GM23338 (cell line): ENCODE measurements around the gene OR52E1. TPM values are rescaled to one million over a fixed set of nuclear protein-coding genes. Genes with fewer than 3 reads are reported as not detected.

ENCODE experiments used
- ATAC-seq: fragments of 200-7000 bp; cut with Tn5 transposase; 3 replicates; pipeline ENCODE4 v1.9.1; 2020
- DNase-seq: peaks from one replicate; pipeline ENCODE4 v3.0.0-alpha.2; 2015; ENCODE audit warnings: low spot score
- H2AFZ ChIP-seq: fragments of 200-600 bp; sonication (generic); 2 replicates; pipeline ENCODE4 v1.8.0; 2016; ENCODE audit warnings: antibody characterized with exemption, mild to moderate bottlenecking, moderate library complexity
- H3F3A ChIP-seq: fragments of 200-600 bp; sonication (generic); replicated peaks from 2 replicates; pipeline ENCODE4 v1.8.0; 2017; ENCODE audit warnings: antibody characterized with exemption, mixed run types, low read depth
- H3K27ac ChIP-seq: fragments of 200-600 bp; sonication (generic); 2 replicates; pipeline ENCODE4 v1.6.1; 2016; ENCODE audit warnings: low read depth
- H3K27me3 ChIP-seq: fragments of 200-600 bp; sonication (generic); 2 replicates; pipeline ENCODE4 v1.8.0; 2016; ENCODE audit warnings: mild to moderate bottlenecking, mixed run types, moderate library complexity; ENCODE audit not compliant: insufficient read depth
- H3K36me3 ChIP-seq: fragments of 200-600 bp; sonication (generic); 2 replicates; pipeline ENCODE4 v1.8.0; 2016; ENCODE audit warnings: mild to moderate bottlenecking; ENCODE audit not compliant: insufficient read depth
- H3K4me1 ChIP-seq: fragments of 200-600 bp; sonication (generic); 2 replicates; pipeline ENCODE4 v1.8.0; 2016; ENCODE audit warnings: mild to moderate bottlenecking, moderate library complexity; ENCODE audit not compliant: insufficient read depth
- H3K4me2 ChIP-seq: fragments of 200-600 bp; sonication (generic); 2 replicates; pipeline ENCODE4 v1.7.1; 2017; ENCODE audit warnings: mixed run types
- H3K4me3 ChIP-seq: fragments of 200-600 bp; sonication (generic); 2 replicates; pipeline ENCODE4 v1.6.1; 2016; ENCODE audit warnings: mixed run types
- H3K79me2 ChIP-seq: fragments of 200-600 bp; sonication (generic); replicated peaks from 2 replicates; pipeline ENCODE4 v1.8.0; 2017; ENCODE audit warnings: mild to moderate bottlenecking; ENCODE audit not compliant: insufficient read depth
- H3K9me2 ChIP-seq: fragments of 200-600 bp; sonication (generic); 2 replicates; pipeline ENCODE4 v1.8.0; 2017; ENCODE audit not compliant: insufficient read depth
- H4K20me1 ChIP-seq: fragments of 200-600 bp; sonication (generic); replicated peaks from 2 replicates; pipeline ENCODE4 v1.8.0; 2017; ENCODE audit warnings: mild to moderate bottlenecking; ENCODE audit not compliant: insufficient read depth
- H3K27ac Mint-ChIP-seq: 2 replicates; pipeline ENCODE4 v1.8.0; 2020; ENCODE audit warnings: inconsistent platforms, mild to moderate bottlenecking, moderate library complexity, mixed read lengths
- H3K27me3 Mint-ChIP-seq: 3 replicates; pipeline ENCODE4 v1.8.0; 2022; ENCODE audit warnings: low read depth, mild to moderate bottlenecking, moderate library complexity, mixed read lengths, inconsistent platforms; ENCODE audit not compliant: insufficient read depth, poor library complexity
- H3K36me3 Mint-ChIP-seq: 3 replicates; pipeline ENCODE4 v1.8.0; 2021; ENCODE audit warnings: low read depth, mild to moderate bottlenecking, inconsistent platforms, moderate library complexity, mixed read lengths
- H3K4me1 Mint-ChIP-seq: 3 replicates; pipeline ENCODE4 v1.8.0; 2020; ENCODE audit warnings: mild to moderate bottlenecking, inconsistent platforms, mixed read lengths
- H3K4me3 Mint-ChIP-seq: 3 replicates; pipeline ENCODE4 v1.8.0; 2021; ENCODE audit warnings: moderate library complexity, mild to moderate bottlenecking, inconsistent platforms, mixed read lengths
- H3K9me3 Mint-ChIP-seq: 3 replicates; pipeline ENCODE4 v1.8.0; 2020; ENCODE audit warnings: moderate library complexity, mild to moderate bottlenecking, inconsistent platforms, mixed read lengths
- CREB1 ChIP-seq: fragments of 250-450 bp; sonication (Bioruptor Pico); IDR thresholded peaks from 2 replicates; pipeline ENCODE4 v1.5.0; 2020; ENCODE audit warnings: low read depth, mild to moderate bottlenecking, moderate library complexity
- CTCF ChIP-seq, 2 experiments: fragments of 200-600 bp in 1 of 2; sonication (generic) in 1 of 2; conservative IDR thresholded peaks; 2 replicates each; pipeline versions ENCODE4 v1.5.1 to v1.6.1; 2016 to 2017; ENCODE audit warnings: antibody characterized with exemption in 2 of 2, low read depth in 2 of 2, mild to moderate bottlenecking in 2 of 2, moderate library complexity in 1 of 2
- ETS1 ChIP-seq: IDR thresholded peaks from 2 replicates; pipeline ENCODE4 v1.6.1; 2016; ENCODE audit warnings: antibody characterized with exemption
- EZH2 ChIP-seq: fragments of 200-600 bp; sonication (generic); IDR thresholded peaks from one replicate; pipeline ENCODE4 v1.8.0; 2017; ENCODE audit warnings: antibody characterized with exemption, mild to moderate bottlenecking, low read depth; ENCODE audit not compliant: unreplicated experiment
- EZH2phosphoT487 ChIP-seq: fragments of 200-600 bp; sonication (generic); IDR thresholded peaks from one replicate; pipeline ENCODE4 v1.8.1; 2018; ENCODE audit warnings: antibody characterized with exemption; ENCODE audit not compliant: unreplicated experiment
- JUNB ChIP-seq: IDR thresholded peaks from one replicate; pipeline ENCODE4 v1.6.1; 2016; ENCODE audit warnings: antibody characterized with exemption; ENCODE audit not compliant: unreplicated experiment
- NANOG ChIP-seq: IDR thresholded peaks from 2 replicates; pipeline ENCODE4 v1.6.1; 2016; ENCODE audit warnings: antibody characterized with exemption, borderline replicate concordance
- POLR2AphosphoS5 ChIP-seq: IDR thresholded peaks from 2 replicates; pipeline ENCODE4 v1.6.1; 2016; ENCODE audit warnings: antibody characterized with exemption, low read depth
- STAT1 ChIP-seq: IDR thresholded peaks from one replicate; pipeline ENCODE4 v1.6.1; 2016; ENCODE audit warnings: antibody characterized with exemption; ENCODE audit not compliant: unreplicated experiment
- ZNF114 ChIP-seq: fragments of 250-450 bp; sonication (Bioruptor Pico); IDR thresholded peaks from 2 replicates; pipeline ENCODE4 v1.5.0; 2020; ENCODE audit warnings: mild to moderate bottlenecking, moderate library complexity
- ZNF462 ChIP-seq: fragments of 250-450 bp; sonication (Bioruptor Pico); IDR thresholded peaks from 2 replicates; pipeline ENCODE4 v1.5.0; 2020; ENCODE audit warnings: mild to moderate bottlenecking, moderate library complexity
- polyA plus RNA-seq: library from polyadenylated mRNA; unstranded; fragments of >200 nt; fragmentation: Nextera tagmentation; extraction: Ambion mirVana; gene quantifications from 2 replicates; pipeline ENCODE4 v1.2.1, GENCODE V29; 2016
- total RNA-seq: library from RNA; depleted of rRNA; stranded (reverse); fragments of >200 nt; shearing (Covaris generic); gene quantifications from 2 replicates; pipeline ENCODE4 v1.2.3, GENCODE V29; 2014

Gene OR52E1
- total and polyA plus RNA-seq, 2 experiments from 2014 or later, result not detected

GRCh38 chr11:5117588-5117987 lies 48.2 kb downstream of the OR52E1 start:
- TF ChIP-seq ZNF114 (CRISPR knock-in tag) (no peak), ZNF462 (CRISPR knock-in tag) (no peak), EZH2 (no peak), JUNB (no peak), CTCF (conservative IDR thresholded peaks at IDR 0.05; ENCODE audit: low read depth in 2 of 2) (no peak), CREB1 (CRISPR knock-in tag) (no peak), NANOG (no peak), ETS1 (no peak), POLR2AphosphoS5 (no peak), EZH2phosphoT487 (no peak), STAT1 (no peak)
- Histone ChIP-seq H3K4me1 (no peaks in the 10 kb centered on the region), H3K79me2 (no peaks in the 10 kb centered on the region), H3K9me2 (no peaks in the 10 kb centered on the region), H4K20me1 (no peaks in the 10 kb centered on the region), H3K4me3 (no peak overlapping the region), H3F3A (no peaks in the 10 kb centered on the region), H3K27me3 (no peaks in the 10 kb centered on the region), H3K27ac (no peak overlapping the region), H3K4me2 (no peak overlapping the region), H2AFZ (no peak overlapping the region), H3K36me3 (no peaks in the 10 kb centered on the region)
- Mint-ChIP-seq H3K9me3 (no peaks in the 10 kb centered on the region), H3K36me3 (no peaks in the 10 kb centered on the region; the same call in 2 of the 3 replicates), H3K4me1 (no peaks in the 10 kb centered on the region), H3K4me3 (no peak overlapping the region), H3K27me3 (no peaks in the 10 kb centered on the region), H3K27ac (no peak overlapping the region)
- no peak for DNase-seq
- ATAC-seq, result no peak
